Endodermal cell (in vitro differentiated cells): ENCODE results near the gene SRRT. TPM values are rescaled to one million over a fixed set of nuclear protein-coding genes. Genes with fewer than 3 reads are reported as not detected.

Experiments
- DNase-seq: peaks from one replicate; pipeline ENCODE4 v3.0.0-alpha.2; 2017
- H3K27ac ChIP-seq: 2 replicates; pipeline ENCODE4 v1.5.1; 2013; ENCODE audit warnings: mild to moderate bottlenecking, low read depth, low read length, moderate library complexity
- H3K27me3 ChIP-seq: 2 replicates; pipeline ENCODE4 v1.6.1; 2013; ENCODE audit warnings: mild to moderate bottlenecking, low read length, moderate library complexity; ENCODE audit not compliant: insufficient read depth, control insufficient read depth, poor library complexity, severe bottlenecking
- H3K36me3 ChIP-seq: 2 replicates; pipeline ENCODE4 v1.7.0; 2013; ENCODE audit warnings: mild to moderate bottlenecking, low read length, moderate library complexity; ENCODE audit not compliant: control insufficient read depth, insufficient read depth
- H3K4me1 ChIP-seq: one replicate; pipeline ENCODE4 v1.7.0; 2013; ENCODE audit warnings: low read length; ENCODE audit not compliant: control insufficient read depth, insufficient read depth
- H3K4me3 ChIP-seq: 2 replicates; pipeline ENCODE4 v1.5.1; 2013; ENCODE audit warnings: mild to moderate bottlenecking, low read length, moderate library complexity
- H3K9ac ChIP-seq: 2 replicates; pipeline ENCODE4 v1.6.1; 2013; ENCODE audit warnings: mild to moderate bottlenecking, low read length, moderate library complexity; ENCODE audit not compliant: poor library complexity, severe bottlenecking; ENCODE audit errors: extremely low read depth
- H3K9me3 ChIP-seq: 2 replicates; pipeline ENCODE4 v1.6.1; 2013; ENCODE audit warnings: mild to moderate bottlenecking, low read length, moderate library complexity; ENCODE audit not compliant: control insufficient read depth
- H3K27ac Mint-ChIP-seq: 2 replicates; pipeline ENCODE4 v1.8.0; 2020; ENCODE audit warnings: mixed read lengths
- H3K27me3 Mint-ChIP-seq: 2 replicates; pipeline ENCODE4 v1.8.0; 2021; ENCODE audit warnings: mild to moderate bottlenecking, mixed read lengths; ENCODE audit not compliant: insufficient read depth
- H3K36me3 Mint-ChIP-seq: 2 replicates; pipeline ENCODE4 v1.8.0; 2020; ENCODE audit warnings: low read depth, mixed read lengths
- H3K4me1 Mint-ChIP-seq: 2 replicates; pipeline ENCODE4 v1.8.0; 2020; ENCODE audit warnings: mixed read lengths
- H3K4me3 Mint-ChIP-seq: 2 replicates; pipeline ENCODE4 v1.8.0; 2020; ENCODE audit warnings: mild to moderate bottlenecking, moderate library complexity, mixed read lengths
- H3K9me3 Mint-ChIP-seq: 2 replicates; pipeline ENCODE4 v1.8.0; 2020; ENCODE audit warnings: mild to moderate bottlenecking, mixed read lengths
- WGBS, 2 experiments: methylation state at CpG; one replicate each; pipeline versions ENCODE4 v1.1.5 to v1.1.7; 2013; ENCODE audit warnings: missing lambda C conversion rate in 2 of 2, mixed read lengths in 1 of 2; ENCODE audit not compliant: insufficient coverage in 1 of 2, insufficient read length in 1 of 2; 5-methylcytosine and 5-hydroxymethylcytosine counted together
- total RNA-seq, 2 donors: library from RNA; stranded (reverse); fragmentation: NEBNext Ultra II Directional in 1 of 2; extraction: Animal tissue kit (Norgen Biotek cat#: 25700) in 1 of 2; gene quantifications; 2 replicates in 1 of 2; 3 replicates in 1 of 2; pipeline ENCODE4 v1.2.1, GENCODE V29; 2021
- TF ChIP-seq, protein P1 (sequence below): fragments of 200-600 bp; sonication (generic); conservative IDR thresholded peaks from 2 replicates; pipeline ENCODE4 v1.5.0; 2021; ENCODE audit warnings: antibody characterized with exemption, mild to moderate bottlenecking

SRRT gene
- total RNA-seq, 2 donors from 2014 or later, result 186 to 236 TPM

GRCh38 chr7:100835903-100836811 is 38.7 kb upstream of the SRRT start:
- peak overlapping the region; percentile 64 for H3K4me3 Mint-ChIP-seq
- H3K27me3 Mint-ChIP-seq, result no peaks in the 10 kb centered on the region
- H3K36me3 Mint-ChIP-seq, result peaks cover 11% of the 10 kb centered on the region
- peaks cover 9% of the 10 kb centered on the region for H3K9me3 Mint-ChIP-seq
- WGBS, 2 experiments, result 13 to 15% methylated on average over 6 to 17 of the region's 17 CpGs
- no peaks in the 10 kb centered on the region for H3K27me3 ChIP-seq
- H3K27ac ChIP-seq, result peak overlapping the region; percentile 87
- peak overlapping the region; percentile 77 for H3K4me3 ChIP-seq
- no peaks in the 10 kb centered on the region for H3K36me3 ChIP-seq
- TF ChIP-seq, protein P1, sequence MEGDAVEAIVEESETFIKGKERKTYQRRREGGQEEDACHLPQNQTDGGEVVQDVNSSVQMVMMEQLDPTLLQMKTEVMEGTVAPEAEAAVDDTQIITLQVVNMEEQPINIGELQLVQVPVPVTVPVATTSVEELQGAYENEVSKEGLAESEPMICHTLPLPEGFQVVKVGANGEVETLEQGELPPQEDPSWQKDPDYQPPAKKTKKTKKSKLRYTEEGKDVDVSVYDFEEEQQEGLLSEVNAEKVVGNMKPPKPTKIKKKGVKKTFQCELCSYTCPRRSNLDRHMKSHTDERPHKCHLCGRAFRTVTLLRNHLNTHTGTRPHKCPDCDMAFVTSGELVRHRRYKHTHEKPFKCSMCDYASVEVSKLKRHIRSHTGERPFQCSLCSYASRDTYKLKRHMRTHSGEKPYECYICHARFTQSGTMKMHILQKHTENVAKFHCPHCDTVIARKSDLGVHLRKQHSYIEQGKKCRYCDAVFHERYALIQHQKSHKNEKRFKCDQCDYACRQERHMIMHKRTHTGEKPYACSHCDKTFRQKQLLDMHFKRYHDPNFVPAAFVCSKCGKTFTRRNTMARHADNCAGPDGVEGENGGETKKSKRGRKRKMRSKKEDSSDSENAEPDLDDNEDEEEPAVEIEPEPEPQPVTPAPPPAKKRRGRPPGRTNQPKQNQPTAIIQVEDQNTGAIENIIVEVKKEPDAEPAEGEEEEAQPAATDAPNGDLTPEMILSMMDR, result no peak
- peak; percentile 96 for DNase-seq
- H3K4me1 ChIP-seq, result peaks cover 5% of the 10 kb centered on the region
- H3K9ac ChIP-seq, result peak overlapping the region; percentile 77
- no peaks in the 10 kb centered on the region for H3K9me3 ChIP-seq
- peaks cover 23% of the 10 kb centered on the region for H3K4me1 Mint-ChIP-seq
- peak overlapping the region; percentile 99 for H3K27ac Mint-ChIP-seq

DNA sequence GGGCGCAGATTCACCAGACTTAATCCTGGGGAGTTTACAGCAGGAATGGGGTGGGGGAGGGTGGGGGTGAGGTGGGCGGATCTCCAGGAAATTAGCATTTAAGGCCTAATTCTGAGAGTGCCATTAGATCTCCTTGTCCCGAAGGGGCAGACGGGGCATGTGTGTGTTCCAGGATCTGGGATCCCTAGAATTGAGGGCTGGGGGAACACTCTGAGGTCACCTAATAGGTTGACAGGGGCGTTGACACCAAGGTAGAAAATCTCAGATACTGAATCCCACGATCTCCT is 38.1 kb upstream of the SRRT start:
- Histone ChIP-seq H3K9ac (peak overlapping the region; percentile 76), H3K36me3 (no peaks in the 10 kb centered on the region), H3K27me3 (no peaks in the 10 kb centered on the region), H3K9me3 (no peaks in the 10 kb centered on the region), H3K4me3 (peak overlapping the region; percentile 77), H3K4me1 (peaks cover 5% of the 10 kb centered on the region), H3K27ac (peak overlapping the region; percentile 87)
- peaks cover 9% of the 10 kb centered on the region for H3K9me3 Mint-ChIP-seq
- peaks cover 11% of the 10 kb centered on the region for H3K36me3 Mint-ChIP-seq
- no peak for DNase-seq
- TF ChIP-seq, protein P1, result no peak
- H3K4me3 Mint-ChIP-seq, result peak overlapping the region; percentile 64
- WGBS, 2 experiments, result 5 to 7% methylated on average over 2 to 6 of the region's 6 CpGs
- no peaks in the 10 kb centered on the region for H3K27me3 Mint-ChIP-seq
- H3K4me1 Mint-ChIP-seq, result peaks cover 21% of the 10 kb centered on the region
- peak overlapping the region; percentile 99 for H3K27ac Mint-ChIP-seq

- H3K36me3 ChIP-seq, result no peaks in the 10 kb centered on the region
- H3K4me1 ChIP-seq, result peaks cover 5% of the 10 kb centered on the region
- H3K4me3 Mint-ChIP-seq, result peak overlapping the region; percentile 64
- H3K9me3 Mint-ChIP-seq, result peaks cover 9% of the 10 kb centered on the region
- no peaks in the 10 kb centered on the region for H3K9me3 ChIP-seq
- TF ChIP-seq, protein P1, result no peak
- peak overlapping the region; percentile 59 for H3K27ac ChIP-seq
- 4 to 5% methylated on average over 32 to 37 of the region's 37 CpGs for WGBS, 2 experiments
- H3K36me3 Mint-ChIP-seq, result peaks cover 12% of the 10 kb centered on the region
- peak overlapping the region; percentile 77 for H3K4me3 ChIP-seq
- H3K27ac Mint-ChIP-seq, result peak overlapping the region; percentile 99
- peak overlapping the region; percentile 76 for H3K9ac ChIP-seq
- peaks cover 21% of the 10 kb centered on the region for H3K4me1 Mint-ChIP-seq
- no peaks in the 10 kb centered on the region for H3K27me3 Mint-ChIP-seq
- no peaks in the 10 kb centered on the region for H3K27me3 ChIP-seq
- peak; percentile 97 for DNase-seq
Observed at GRCh38 chr7:100837099-100837836, 37.6 kb upstream of the SRRT start.
